SK-MEL-5 (cell line): ENCODE measurements around the gene TAS2R16. TPM values are rescaled to one million over a fixed set of nuclear protein-coding genes. Genes with fewer than 3 reads are reported as not detected.

ENCODE experiments used
- DNase-seq: peaks from one replicate; pipeline ENCODE4 v3.0.0-alpha.2; 2016; ENCODE audit warnings: low read depth, low spot score
- in situ Hi-C: cut with HindIII; loops from 2 replicates; pipeline ENCODE4 v1.10.0; 2016; ENCODE audit warnings: low sequenced_read_pairs, high pct_unique_total_duplicates, low pct_unique_long_range_greater_than_20kb
- polyA plus RNA-seq, 2 experiments: library from polyadenylated mRNA; depleted of rRNA; stranded (reverse); fragments of >200 nt; gene quantifications; 2 replicates each; pipeline ENCODE4 v1.2.3, GENCODE V29; 2015
- total RNA-seq: library from RNA; depleted of rRNA; stranded (reverse); fragments of >200 nt; shearing (Covaris generic); gene quantifications from 2 replicates; pipeline ENCODE4 v1.2.3, GENCODE V29; 2014; rRNA removed

TAS2R16 gene, protein sequence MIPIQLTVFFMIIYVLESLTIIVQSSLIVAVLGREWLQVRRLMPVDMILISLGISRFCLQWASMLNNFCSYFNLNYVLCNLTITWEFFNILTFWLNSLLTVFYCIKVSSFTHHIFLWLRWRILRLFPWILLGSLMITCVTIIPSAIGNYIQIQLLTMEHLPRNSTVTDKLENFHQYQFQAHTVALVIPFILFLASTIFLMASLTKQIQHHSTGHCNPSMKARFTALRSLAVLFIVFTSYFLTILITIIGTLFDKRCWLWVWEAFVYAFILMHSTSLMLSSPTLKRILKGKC
- not detected in 2 replicates for total RNA-seq
- not detected in 2 replicates for polyA plus RNA-seq (2015; cell fraction: cytosol; rRNA removed)
- polyA plus RNA-seq (2015; cell fraction: nucleus; rRNA removed) = not detected in 2 replicates

DNA sequence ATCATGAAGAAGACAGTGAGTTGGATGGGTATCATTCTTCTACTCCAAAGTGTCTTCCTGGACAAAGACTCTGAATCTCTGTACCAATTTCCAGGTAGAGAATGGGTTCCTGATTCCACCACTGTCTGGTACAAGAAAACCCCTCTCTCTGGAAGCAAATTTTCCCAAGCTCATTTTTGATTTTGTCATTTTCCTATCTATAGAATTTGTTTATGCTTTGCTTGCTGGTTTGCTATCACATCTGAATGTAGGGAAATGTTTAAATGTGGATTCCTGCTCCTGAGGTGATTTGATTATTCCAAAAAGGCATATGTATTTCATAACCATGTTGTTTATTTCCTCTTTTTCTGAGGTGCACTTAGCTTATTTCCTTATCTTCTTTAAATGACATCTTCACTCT is at the start of gene TAS2R16:
Gene TAS2R16 (minus strand): TSS at position 101 of the 400 bp plus-strand sequence. CDS start 66 bp downstream, at position 35.
- in situ Hi-C loops = no loop called here
- DNase-seq = no peak

DNA sequence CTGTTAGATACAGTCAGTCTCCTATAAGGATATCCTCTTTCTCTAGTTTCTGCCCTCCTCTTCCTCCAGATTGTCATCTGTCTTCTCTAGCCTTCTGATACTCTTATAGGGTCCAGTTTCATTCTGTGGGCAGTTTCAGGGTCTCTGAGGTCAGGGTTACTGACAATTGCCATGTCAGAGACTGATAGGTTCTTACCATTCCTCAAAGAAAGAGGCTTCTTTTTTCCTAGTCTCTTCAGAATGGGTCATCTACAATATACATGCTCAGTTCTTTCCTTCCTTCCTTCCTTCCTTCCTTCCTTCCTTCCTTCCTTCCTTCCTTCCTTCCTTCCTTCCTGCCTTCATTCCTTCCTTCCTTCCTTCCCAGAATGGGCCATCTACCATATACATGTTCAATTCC is 48.1 kb upstream of the TAS2R16 start:
- no peak for DNase-seq
- in situ Hi-C loops = no loop called here

DNA sequence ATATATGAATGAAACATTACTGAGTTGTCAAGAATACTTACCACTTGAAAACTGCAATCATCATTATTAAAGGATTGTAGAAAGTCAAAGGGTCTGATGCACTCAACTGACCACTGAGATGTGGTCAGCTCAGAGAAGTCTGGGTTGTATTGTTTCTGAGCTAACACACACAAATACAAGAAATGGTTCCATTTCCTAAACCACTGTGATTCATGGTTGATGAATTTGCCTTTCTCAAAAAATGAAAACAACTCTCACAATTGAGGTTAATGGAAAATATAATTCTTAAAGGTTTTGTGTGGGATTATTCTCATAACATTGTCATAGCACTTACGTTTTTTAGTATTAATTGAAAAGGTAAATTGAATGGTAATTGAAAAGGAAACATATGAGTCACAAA is 45.6 kb upstream of the TAS2R16 start:
- in situ Hi-C loops = no loop called here
- no peak for DNase-seq

DNA sequence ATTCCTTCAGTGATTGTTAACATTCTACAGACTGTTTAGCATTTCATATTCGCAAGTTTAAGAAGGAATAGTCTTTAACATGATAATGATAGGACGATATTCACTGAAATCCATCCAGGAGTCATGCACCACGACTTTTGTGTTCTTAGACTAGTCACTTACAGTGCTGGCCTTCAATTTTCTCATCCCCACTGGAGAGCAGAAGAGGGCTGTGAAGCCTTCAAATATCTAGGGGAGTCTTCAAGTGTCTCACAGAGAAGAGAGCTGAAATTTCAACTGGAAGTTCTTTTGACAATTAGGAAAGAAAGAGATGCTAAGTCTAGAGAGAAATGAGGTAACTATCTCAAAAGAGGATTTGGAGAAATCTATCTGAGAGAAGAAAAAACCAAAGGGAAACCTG is 43.8 kb upstream of the TAS2R16 start:
- DNase-seq = no peak

DNA sequence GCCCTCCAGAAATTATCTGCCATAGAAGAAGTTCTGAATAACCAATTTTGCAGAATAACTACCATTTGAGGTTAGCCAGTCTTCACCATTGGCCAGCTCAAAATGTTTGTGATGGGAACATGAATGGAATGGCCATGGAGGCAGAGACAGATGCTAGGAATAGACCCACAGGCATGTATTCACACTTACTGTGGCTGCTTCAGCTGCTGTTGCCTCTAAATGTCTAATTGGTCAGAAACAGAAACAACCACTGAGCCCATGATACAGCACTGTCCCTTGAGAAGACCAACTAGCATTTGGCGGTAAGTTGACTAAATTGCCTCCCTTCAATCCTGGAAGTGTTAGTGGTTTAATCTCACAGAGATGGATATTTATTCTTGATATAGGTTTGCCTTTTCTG is 38.6 kb upstream of the TAS2R16 start:
- no peak for DNase-seq
- in situ Hi-C loops = no loop called here

More for the DNA sequence above, 43.8 kb upstream of the TAS2R16 start:
- in situ Hi-C loops = no loop called here

DNA sequence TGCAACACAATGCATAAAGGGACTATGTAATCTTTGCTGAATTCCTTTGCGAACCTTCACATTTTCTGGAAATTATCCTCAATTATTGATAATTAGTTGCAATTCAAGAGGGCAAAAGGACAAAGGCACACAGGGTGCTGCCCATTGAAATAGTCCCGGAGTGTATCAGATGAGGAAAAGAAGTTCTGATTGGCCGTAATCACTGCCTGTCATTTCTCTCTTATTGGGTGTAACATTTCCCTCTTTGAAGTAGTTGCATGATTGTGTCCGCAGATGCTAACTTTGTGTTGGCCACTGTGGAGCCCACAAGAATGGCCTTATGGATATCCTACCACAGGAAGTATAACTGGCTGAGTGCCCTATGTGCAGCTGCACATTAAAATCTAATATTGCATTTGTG is 35.1 kb upstream of the TAS2R16 start:
- in situ Hi-C loops = no loop called here

DNA sequence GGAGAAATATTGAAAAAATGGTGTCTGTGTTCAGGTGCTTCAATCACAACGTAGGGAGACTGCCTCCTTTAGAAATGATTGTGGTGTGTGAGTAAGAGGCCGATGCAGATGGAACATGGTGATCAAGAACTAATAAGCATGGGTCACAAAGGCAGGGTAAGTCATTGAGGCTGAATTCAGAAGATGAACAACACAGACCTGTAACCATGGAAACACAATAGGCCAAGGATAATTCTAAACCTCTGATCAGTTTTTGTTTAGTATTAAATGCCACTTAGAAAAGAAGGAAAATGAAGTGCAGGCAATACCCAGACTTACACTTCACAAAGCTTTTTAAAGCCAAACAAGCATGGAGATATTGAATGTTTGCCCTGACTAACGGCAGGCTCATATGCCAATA is 32.8 kb upstream of the TAS2R16 start:
- in situ Hi-C loops = no loop called here
- DNase-seq = no peak

More for the DNA sequence above, 35.1 kb upstream of the TAS2R16 start:
- DNase-seq = no peak

DNA sequence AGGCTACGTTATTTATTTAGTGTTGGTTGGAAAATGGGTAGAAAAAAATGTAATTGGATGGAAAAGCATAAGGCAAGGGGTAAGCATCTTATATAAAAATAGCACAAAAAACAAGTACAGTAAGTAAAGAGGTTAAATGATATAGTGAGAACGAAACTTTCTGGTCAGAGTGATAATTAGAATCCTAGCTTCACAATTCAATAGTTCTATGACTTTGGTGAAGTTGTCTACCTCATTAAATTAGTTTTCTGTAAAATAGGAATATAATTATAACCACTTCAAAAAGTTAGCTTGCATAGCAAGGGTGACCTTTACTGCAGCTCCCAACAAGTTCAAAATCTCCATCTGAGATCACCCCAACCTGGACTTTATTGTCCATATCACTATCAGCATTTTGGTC is 30.8 kb upstream of the TAS2R16 start:
- in situ Hi-C loops = no loop called here
- DNase-seq = no peak

DNA sequence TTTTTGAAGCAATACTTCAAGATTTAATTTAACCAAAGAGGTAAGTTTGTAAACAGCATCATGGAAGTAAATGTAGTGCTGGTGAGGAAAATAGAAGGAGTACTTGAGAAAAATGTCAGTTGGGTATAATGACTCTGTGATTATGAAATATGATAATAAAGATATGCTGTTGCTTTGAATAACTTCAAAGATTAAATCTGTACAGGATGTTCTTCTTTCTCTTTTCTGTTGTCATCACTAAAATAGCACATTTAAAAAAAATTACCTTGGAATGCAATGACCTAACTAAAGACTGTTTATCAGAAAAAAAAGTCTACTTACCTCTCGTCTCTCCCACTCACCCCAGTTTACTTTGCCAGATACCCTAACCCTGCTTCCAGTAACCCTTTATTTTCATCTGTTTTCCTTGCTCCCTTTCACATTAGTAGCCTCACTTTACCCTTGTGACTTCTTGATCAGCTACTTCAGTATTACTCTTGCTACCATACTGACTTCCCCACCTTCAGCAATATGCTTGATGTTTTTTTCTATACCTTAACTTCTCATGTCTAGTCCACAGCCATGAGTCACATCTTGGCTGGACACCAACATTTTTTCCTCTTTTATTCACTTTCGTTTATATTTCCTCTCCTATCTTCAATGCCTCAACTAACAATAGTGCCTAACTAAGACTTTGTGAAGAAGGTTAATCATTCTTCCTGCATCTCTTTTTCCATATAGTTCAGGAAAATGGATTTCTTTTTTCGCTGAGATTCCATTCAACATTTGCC is 29.7 kb upstream of the TAS2R16 start:
- in situ Hi-C loops = no loop called here
- no peak for DNase-seq

DNA sequence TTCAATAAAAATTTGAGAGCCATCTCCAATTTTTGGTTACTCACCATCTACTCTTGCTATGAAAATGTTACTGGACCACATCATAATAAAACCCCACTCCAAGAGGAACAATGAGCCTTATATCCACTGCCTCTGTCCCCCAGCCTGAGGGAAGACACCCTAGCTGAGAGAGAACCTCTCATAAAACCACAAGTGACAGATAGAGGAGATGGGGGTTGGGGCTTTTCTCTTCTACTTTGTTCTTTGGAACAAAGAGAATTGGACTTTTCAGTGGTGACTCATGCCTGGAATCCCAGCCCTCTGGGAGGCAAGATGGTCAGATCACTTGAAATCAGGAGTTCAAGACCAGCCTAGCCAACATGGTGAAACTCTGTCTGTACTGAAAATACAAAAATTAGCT is 27.6 kb upstream of the TAS2R16 start:
- in situ Hi-C loops = no loop called here
- peak; percentile 38 for DNase-seq

DNA sequence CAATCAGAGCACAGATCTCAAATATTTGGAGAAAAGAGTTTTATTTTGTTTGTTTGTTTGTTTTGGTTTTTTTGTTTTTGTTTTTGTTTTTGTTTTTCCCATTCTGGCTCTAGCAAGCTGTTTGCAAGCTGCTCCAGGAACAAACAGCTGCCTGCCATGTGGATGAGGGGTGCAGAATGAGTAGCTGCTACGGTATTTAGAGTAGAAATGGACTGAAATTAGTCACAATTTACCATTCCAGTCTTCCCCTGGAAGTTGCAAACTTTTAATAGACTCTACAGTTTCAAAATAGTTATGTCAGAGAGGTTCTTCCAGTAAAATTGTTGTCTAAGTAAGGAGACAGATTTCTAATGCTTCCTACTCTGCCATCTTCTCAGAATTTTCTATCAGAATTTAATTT is 27.1 kb upstream of the TAS2R16 start:
- in situ Hi-C loops = no loop called here
- DNase-seq = no peak

DNA sequence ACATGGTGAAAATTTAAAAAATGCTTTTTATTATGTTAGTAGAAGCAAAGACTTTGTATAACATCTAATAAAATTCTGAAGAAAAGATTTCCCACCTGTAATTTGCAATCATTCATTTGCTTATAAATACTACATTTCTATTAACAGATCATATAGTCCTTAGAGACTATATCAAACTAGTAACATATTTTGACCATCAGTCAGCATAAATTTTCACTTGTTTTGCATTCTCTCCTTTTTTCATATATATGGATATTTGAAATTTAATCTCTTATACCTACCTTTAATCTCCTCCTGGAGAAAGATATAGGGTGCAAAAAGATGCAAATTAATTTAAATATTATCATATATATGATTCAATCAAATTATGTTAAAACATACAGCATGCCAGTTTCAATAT is 16.9 kb upstream of the TAS2R16 start:
- in situ Hi-C loops = no loop called here
- no peak for DNase-seq

DNA sequence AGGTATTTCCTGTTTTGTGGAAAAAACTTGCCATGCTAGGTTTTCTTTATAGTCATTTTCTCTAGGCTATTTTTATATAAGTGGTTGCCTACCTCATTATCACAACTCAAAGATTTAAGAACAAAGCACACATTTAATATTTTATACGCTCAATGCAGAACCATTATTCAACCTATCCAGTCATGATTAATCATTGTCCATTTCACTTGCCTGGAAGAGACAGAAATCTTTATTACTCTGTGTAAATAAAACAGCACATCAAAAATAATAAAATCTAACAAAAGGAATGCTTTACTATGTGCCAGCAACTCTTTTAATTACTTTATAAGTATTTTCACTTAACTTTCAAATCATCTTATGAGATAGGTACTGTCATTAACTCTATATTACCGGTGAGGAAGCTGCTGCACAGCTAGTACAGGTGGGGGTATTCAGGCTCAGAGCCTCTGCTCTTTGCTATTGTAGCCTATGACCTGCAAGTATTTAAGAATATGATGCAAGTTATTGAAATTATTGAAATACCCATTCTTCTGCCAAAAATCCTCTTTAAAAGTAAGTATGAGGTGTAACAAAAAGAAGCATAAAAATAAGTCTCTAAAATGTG is 16.4 kb upstream of the TAS2R16 start:
- in situ Hi-C loops = no loop called here

DNA sequence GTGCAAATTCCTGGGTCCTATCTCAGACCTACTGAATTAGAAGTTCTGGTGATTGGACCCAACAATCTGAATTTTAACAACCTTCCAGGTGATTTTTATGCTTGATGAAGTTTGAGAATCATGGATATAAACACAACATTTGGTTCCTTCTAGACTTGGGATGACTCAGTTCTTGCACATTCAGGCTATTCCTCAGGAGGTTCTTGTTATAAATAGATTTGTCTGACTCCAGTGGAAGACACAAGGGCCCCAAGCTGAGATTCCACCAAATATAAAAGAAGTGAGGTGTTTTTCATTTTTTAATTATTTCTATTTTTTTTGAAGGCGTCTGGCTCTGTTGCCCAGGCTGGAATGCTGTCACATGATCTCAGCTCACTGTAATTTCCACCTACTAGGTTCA is 9.4 kb upstream of the TAS2R16 start:
- no peak for DNase-seq
- in situ Hi-C loops = no loop called here

More for the DNA sequence above, 16.4 kb upstream of the TAS2R16 start:
- no peak for DNase-seq

DNA sequence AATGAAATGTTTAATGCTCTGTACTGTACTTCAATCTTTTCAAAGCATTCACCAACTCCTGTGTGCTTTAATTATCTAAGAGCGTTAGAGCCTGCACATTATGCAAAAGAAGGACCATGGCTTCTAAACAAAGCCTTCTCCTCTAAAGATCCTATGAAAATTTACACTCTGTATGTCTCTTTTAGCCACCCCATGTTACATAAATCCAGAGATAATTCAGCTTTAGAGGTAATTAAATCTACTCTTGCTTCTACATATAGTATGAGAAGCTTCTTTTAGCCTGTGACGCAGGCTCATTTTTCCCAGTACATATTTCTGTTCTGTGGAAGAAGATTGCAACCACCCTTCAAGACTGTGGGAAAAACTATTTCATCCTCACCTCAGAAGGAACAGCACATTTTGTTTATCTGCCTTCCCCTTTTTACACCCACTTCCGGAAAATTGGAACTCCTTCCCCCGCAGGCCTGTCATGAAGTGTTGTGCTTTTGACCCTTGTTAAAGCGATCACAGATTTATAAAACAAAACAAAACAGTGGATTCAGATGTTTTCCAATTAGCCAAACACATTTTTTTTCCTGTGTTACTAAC is 8.1 kb upstream of the TAS2R16 start:
- in situ Hi-C loops = no loop called here
- DNase-seq = no peak

DNA sequence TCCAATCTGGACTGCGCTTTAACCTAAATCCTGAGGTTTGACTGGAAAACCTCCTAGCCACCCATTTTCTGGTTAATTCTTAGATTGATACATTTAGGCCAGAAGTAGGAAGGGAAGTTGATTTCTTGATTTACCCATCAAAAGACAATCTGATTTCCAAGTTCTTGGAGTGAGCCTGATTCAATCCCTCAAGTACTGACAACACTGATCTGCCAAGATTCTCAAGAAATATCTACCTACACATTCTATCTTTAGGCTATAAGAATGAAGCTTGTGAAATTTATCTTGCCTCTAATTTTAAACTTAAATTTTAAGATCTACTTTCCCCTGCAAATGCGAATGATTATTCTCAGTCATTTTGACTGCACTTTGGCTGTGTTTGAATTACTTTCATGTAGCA is 5.9 kb downstream of the TAS2R16 start:
- in situ Hi-C loops = no loop called here
- no peak for DNase-seq

DNA sequence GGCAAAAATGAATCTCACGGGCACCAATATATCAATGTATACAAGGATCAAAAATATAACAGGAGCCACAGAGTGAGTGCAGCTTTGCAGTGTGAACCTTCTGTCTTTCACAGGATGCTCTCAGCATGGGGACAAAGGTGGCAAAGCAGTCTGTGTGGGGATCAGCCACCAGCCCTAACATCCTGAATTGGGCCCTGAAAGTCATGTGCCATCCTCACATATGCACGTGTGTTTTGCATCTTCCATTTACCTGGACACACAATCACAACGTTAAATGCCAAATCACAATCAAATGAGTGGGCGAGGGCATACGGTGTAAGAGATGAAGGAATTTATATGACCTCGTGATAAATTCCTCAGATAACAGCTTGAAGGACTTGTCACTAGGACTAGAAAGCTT is 6.5 kb downstream of the TAS2R16 start:
- DNase-seq = no peak
- in situ Hi-C loops = no loop called here

DNA sequence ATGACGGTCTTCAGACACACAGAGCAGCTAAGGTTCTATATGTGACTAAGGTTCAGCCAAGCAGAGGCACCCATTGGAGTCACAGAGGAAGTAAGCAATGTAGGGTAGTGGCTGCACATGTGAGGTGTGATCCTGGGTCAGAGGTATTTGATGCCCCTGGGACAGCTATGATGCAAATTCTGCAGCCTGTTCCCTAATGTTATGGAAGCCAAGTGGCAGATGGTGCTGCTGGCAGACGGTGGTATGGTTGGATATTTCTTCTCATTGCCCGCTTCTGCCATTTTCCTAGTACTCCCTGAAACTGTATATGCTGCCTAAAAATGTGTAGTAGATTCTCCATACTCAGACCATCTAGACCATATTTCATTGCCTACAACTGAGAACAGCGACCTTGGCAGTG is 7.2 kb downstream of the TAS2R16 start:
- DNase-seq = no peak
- in situ Hi-C loops = no loop called here
